A172 (cell line): ENCODE data around the gene DNAH6. TPM values are rescaled to one million over a fixed set of nuclear protein-coding genes. Genes with fewer than 3 reads are reported as not detected.
"Not testable (repeated sequence)": the region's sequence is repeated elsewhere in the genome, so short reads cannot be mapped to it uniquely, and the experiment has no call there.

Source experiments
- DNase-seq: peaks from one replicate; pipeline ENCODE4 v3.0.0-alpha.2; 2015; ENCODE audit warnings: low spot score
- total RNA-seq: library from RNA; depleted of rRNA; stranded (reverse); fragments of >200 nt; shearing (Covaris generic); gene quantifications from 2 replicates; pipeline ENCODE4 v1.2.3, GENCODE V29; 2014

Gene DNAH6
- total RNA-seq, 1 experiment from 2014 or later, result 0.02 TPM

- DNase-seq, result no peak
Measured at GRCh38 chr2:84755096-84755495, 238.8 kb downstream of the DNAH6 start.

GRCh38 chr2:84757648-84758047 lies 241.3 kb downstream of the DNAH6 start:
- no peak for DNase-seq

- DNase-seq, result no peak
Measured at GRCh38 chr2:84766791-84767190, 250.5 kb downstream of the DNAH6 start.

GRCh38 chr2:84768840-84769239 lies 252.5 kb downstream of the DNAH6 start:
- no peak for DNase-seq

- no peak for DNase-seq
Measured at GRCh38 chr2:84770280-84770679, 254.0 kb downstream of the DNAH6 start.

GRCh38 chr2:84771251-84771650 lies 255.0 kb downstream of the DNAH6 start:
- no peak for DNase-seq

- DNase-seq, result not testable (repeated sequence)
Measured at GRCh38 chr2:84773562-84773961, 257.3 kb downstream of the DNAH6 start.

- DNase-seq, result peak; percentile 44
Measured at GRCh38 chr2:84776011-84776410, 259.7 kb downstream of the DNAH6 start.

- DNase-seq, result no peak
Measured at GRCh38 chr2:84778911-84779690, 262.8 kb downstream of the DNAH6 start.

- DNase-seq, result no peak
Measured at GRCh38 chr2:84779781-84780180, 263.5 kb downstream of the DNAH6 start.

GRCh38 chr2:84781942-84782716 lies 265.8 kb downstream of the DNAH6 start:
- peak; percentile 53 for DNase-seq

GRCh38 chr2:84782717-84783442 lies 266.6 kb downstream of the DNAH6 start:
- no peak for DNase-seq

- no peak for DNase-seq
Measured at GRCh38 chr2:84785950-84786349, 269.7 kb downstream of the DNAH6 start.

- DNase-seq, result no peak
Measured at GRCh38 chr2:84786601-84787000, 270.3 kb downstream of the DNAH6 start.

GRCh38 chr2:84788027-84788426 lies 271.7 kb downstream of the DNAH6 start:
- no peak for DNase-seq

- no peak for DNase-seq
Measured at GRCh38 chr2:84788498-84788897, 272.2 kb downstream of the DNAH6 start.

- no peak for DNase-seq
Measured at GRCh38 chr2:84792856-84793522, 276.7 kb downstream of the DNAH6 start.

- DNase-seq, result no peak
Measured at GRCh38 chr2:84793641-84794040, 277.3 kb downstream of the DNAH6 start.

GRCh38 chr2:84796798-84797197 lies 280.5 kb downstream of the DNAH6 start:
- no peak for DNase-seq

GRCh38 chr2:84797271-84797670 lies 281.0 kb downstream of the DNAH6 start:
- no peak for DNase-seq

GRCh38 chr2:84799772-84800171 lies 283.5 kb downstream of the DNAH6 start:
- no peak for DNase-seq
